Umbilical cord (tissue), 2 donors: ENCODE data around the gene RNF182. TPM values are rescaled to one million over a fixed set of nuclear protein-coding genes. Genes with fewer than 3 reads are reported as not detected.
A peak's percentile ranks its signal among the peaks of the same experiment; 100 is the strongest.
"Not testable (repeated sequence)": the region's sequence is repeated elsewhere in the genome, so short reads cannot be mapped to it uniquely, and the experiment has no call there.

Experiments
- DNase-seq: peaks from one replicate; pipeline ENCODE4 v3.0.0-alpha.2; 2015; ENCODE audit warnings: low spot score
- total RNA-seq: library from RNA; depleted of rRNA; stranded (reverse); fragments of >200 nt; gene quantifications from one replicate; pipeline ENCODE4 v1.2.3, GENCODE V29; 2014; ENCODE audit warnings: low replicate concordance; ENCODE audit not compliant: insufficient read depth

The RNF182 gene
- total RNA-seq, 1 donor from 2014 or later, result 3.6 TPM

- no peak for DNase-seq
These were observed 40.9 kb downstream of the RNF182 start for GRCh38 chr6:13965582-13966127.

GRCh38 chr6:13971303-13971702, 46.6 kb downstream of the RNF182 start:
- DNase-seq, result no peak

- DNase-seq, result not testable (repeated sequence)
These were observed 47.9 kb downstream of the RNF182 start for GRCh38 chr6:13972602-13973001.

- not testable (repeated sequence) for DNase-seq
These were observed 48.7 kb downstream of the RNF182 start for GRCh38 chr6:13973422-13973821.

- no peak for DNase-seq
These were observed 53.4 kb downstream of the RNF182 start for GRCh38 chr6:13978102-13978640.

- no peak for DNase-seq
These were observed 54.0 kb downstream of the RNF182 start for GRCh38 chr6:13978787-13979186.

GRCh38 chr6:13979284-13980171, 54.8 kb downstream of the RNF182 start:
- DNase-seq, result no peak

- no peak for DNase-seq
These were observed 55.8 kb downstream of the RNF182 start for GRCh38 chr6:13980534-13980933.

GRCh38 chr6:13985663-13986325, 61.0 kb downstream of the RNF182 start:
- DNase-seq, result no peak

- DNase-seq, result no peak
These were observed 62.1 kb downstream of the RNF182 start for GRCh38 chr6:13986700-13987399.

GRCh38 chr6:13987400-13987865, 62.7 kb downstream of the RNF182 start:
- DNase-seq, result no peak

- no peak for DNase-seq
These were observed 63.4 kb downstream of the RNF182 start for GRCh38 chr6:13988049-13988738.

GRCh38 chr6:13988908-13989307, 64.2 kb downstream of the RNF182 start:
- DNase-seq, result no peak

GRCh38 chr6:13989496-13990144, 64.9 kb downstream of the RNF182 start:
- DNase-seq, result no peak

GRCh38 chr6:13990796-13991195, 66.0 kb downstream of the RNF182 start:
- peak; percentile 4 for DNase-seq

GRCh38 chr6:13991393-13991792, 66.6 kb downstream of the RNF182 start:
- no peak for DNase-seq

- no peak for DNase-seq
These were observed 67.8 kb downstream of the RNF182 start for GRCh38 chr6:13992417-13993055.

- no peak for DNase-seq
These were observed 68.7 kb downstream of the RNF182 start for GRCh38 chr6:13993416-13993815.

- DNase-seq, result no peak
These were observed 73.6 kb downstream of the RNF182 start for GRCh38 chr6:13998356-13998755.

GRCh38 chr6:14000901-14001300, 76.1 kb downstream of the RNF182 start:
- DNase-seq, result no peak
